NCI-H82 (cell line): Measurements from ENCODE around the gene TP73.

ENCODE experiments used
- DNase-seq: peaks from one replicate; lab custom pipeline; 2025; lab: John Stamatoyannopoulos, UW

TP73 gene

DNA sequence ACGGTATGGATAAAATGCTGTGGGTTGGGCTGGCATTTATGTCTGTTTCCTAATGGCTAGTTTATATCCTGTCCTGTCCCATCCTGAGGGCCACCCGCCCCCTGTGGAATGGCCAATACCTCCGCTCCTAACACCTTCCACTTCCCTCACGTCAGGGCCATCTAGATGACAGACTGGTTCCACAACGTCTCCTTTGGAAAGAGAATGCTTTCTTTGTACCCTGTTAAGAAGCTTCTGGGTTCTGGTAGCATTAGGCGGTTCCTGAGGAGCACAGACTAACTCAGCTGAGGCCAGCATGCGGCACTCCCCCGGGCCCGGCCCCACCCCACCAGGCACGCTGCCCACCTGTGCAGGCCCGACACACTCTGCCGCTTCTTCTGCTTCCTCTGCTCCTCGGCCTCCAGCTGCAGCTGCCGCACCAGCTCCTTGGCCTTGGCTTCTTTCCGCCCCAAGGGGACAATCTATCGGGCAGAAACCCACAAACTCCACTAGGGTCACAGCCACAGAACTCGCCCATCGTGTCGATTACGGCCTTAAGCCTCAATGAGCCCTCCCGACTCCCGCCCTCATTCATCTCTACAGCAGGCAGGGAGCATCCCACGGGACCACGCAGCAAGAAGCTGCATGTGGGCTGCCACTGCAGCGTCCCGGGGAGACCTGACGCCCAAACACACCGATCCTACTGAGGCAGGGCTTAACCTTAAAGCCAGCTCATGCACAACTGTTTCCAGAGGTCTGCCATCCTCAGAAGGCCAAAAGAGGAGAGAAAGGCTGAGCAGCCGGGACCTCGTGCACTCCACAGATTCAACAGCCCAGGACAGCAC, 131.5 kb downstream of the TP73 start:
- DNase-seq = no peak

DNA sequence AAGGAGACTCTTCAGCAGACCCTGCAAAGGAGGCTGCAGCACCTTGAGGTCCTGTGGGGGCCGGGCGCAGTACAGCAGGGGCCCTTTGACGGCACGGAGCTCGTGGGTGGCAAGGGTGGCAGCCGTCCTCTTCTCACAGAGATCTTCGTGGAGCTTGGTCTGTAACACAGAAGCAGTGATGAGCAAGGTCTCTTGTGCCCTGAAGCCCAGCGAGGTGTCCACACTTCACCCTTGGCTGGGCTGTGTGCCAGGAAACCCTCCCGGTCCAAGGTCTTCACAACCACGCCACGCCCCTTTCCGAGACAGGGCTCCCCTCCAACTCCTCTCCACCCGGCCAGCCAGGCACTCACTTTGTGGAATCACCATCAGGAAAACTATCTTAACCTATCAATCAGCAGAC, 132.7 kb downstream of the TP73 start:
- no peak for DNase-seq

DNA sequence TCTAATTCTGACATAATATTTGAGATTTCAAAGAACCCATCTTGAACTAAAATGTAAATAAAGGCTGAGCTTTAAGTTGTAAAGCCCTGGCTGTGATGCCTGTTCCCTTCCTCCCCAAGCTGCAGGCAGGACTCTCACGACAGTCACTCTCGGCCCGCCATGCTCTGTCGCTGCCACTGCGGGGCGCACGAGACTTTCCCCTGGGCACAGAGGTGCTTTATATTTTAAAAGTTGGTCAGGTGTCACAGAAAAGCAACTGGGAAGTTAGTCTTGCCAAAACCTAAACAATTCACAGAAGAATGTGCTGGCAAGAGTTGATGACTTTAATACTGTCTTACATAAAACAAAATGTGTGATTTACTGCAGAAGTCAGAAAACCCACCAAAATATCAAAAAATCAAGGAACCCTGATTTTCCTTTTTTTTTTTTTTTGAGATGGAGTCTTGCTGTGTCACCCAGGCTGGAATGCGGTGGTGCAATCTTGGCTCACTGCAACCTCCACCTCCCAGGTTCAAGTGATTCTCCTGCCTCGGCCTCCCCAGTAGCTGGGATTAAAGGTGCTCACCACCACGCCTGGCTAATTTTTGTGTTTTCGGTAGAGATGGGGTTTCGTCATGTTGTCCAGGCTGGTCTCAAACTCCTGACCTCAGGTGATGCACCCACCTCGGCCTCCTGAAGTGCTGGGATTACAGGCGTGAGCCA, 133.3 kb downstream of the TP73 start:
- peak; percentile 30 for DNase-seq
